Measurements from ENCODE around the gene CHMP2B.
"Not testable (repeated sequence)": the region's sequence is repeated elsewhere in the genome, so short reads cannot be mapped to it uniquely, and the experiment has no call there.

CHMP2B gene

GRCh38 chr3:87236093-87236492, 9.0 kb downstream of the CHMP2B start:
- DNase-seq: no peak

GRCh38 chr3:87246662-87247429, 19.7 kb downstream of the CHMP2B start:
- DNase-seq: no peak

- no peak for DNase-seq
Observed at GRCh38 chr3:87247430-87247773, 20.3 kb downstream of the CHMP2B start.

- DNase-seq: not testable (repeated sequence)
Observed at GRCh38 chr3:87248231-87248630, 21.1 kb downstream of the CHMP2B start.

GRCh38 chr3:87248831-87249230, 21.7 kb downstream of the CHMP2B start:
- DNase-seq: no peak

GRCh38 chr3:87250009-87250408, 22.9 kb downstream of the CHMP2B start:
- no peak for DNase-seq

GRCh38 chr3:87260270-87260669, 33.2 kb downstream of the CHMP2B start:
- no peak for DNase-seq

GRCh38 chr3:87261925-87262324, 34.8 kb downstream of the CHMP2B start:
- DNase-seq: no peak

- DNase-seq: no peak
Observed at GRCh38 chr3:87267953-87268645, 41.0 kb downstream of the CHMP2B start.

- no peak for DNase-seq
Observed at GRCh38 chr3:87268646-87269211, 41.6 kb downstream of the CHMP2B start.

- DNase-seq: no peak
Observed at GRCh38 chr3:87269723-87270122, 42.6 kb downstream of the CHMP2B start.

- DNase-seq: no peak
Observed at GRCh38 chr3:87270908-87271700, 44.0 kb downstream of the CHMP2B start.

GRCh38 chr3:87272718-87273341, 45.7 kb downstream of the CHMP2B start:
- DNase-seq: no peak

GRCh38 chr3:87276484-87276883, 49.4 kb downstream of the CHMP2B start, which contains the start of gene POU1F1:
POU1F1 (minus strand) TSS chr3:87276584; CDS start chr3:87276462, 122 bp downstream.
- DNase-seq: no peak

GRCh38 chr3:87287011-87287410, 59.9 kb downstream of the CHMP2B start:
- DNase-seq: no peak

- no peak for DNase-seq
Observed at GRCh38 chr3:87288446-87288845, 61.3 kb downstream of the CHMP2B start.

GRCh38 chr3:87298111-87298718, 71.1 kb downstream of the CHMP2B start:
- DNase-seq: no peak

- DNase-seq: not testable (repeated sequence)
Observed at GRCh38 chr3:87305031-87305430, 77.9 kb downstream of the CHMP2B start.
